ENCODE results near the gene TRAF3. TPM values are rescaled to one million over a fixed set of nuclear protein-coding genes. Genes with fewer than 3 reads are reported as not detected.
A peak's percentile ranks its signal among the peaks of the same experiment; 100 is the strongest.

TRAF3 gene
- total RNA-seq, 1 donor from 2014 or later = 16.7 TPM

GRCh38 chr14:102750376-102750775, 26.9 kb upstream of the TRAF3 start:
- H3K27me3 Mint-ChIP-seq (ENCODE audit: unreplicated experiment) = no peaks in the 10 kb centered on the region
- H3K4me3 Mint-ChIP-seq (ENCODE audit: unreplicated experiment) = peak overlapping the region; percentile 60
- peaks cover 12% of the 10 kb centered on the region for H3K4me1 Mint-ChIP-seq (ENCODE audit: low read depth, unreplicated experiment)
- H3K27ac Mint-ChIP-seq (ENCODE audit: unreplicated experiment) = peak overlapping the region; percentile 85
- no peaks in the 10 kb centered on the region for H3K36me3 Mint-ChIP-seq (ENCODE audit: unreplicated experiment)
- TF ChIP-seq CTCF (IDR thresholded peaks at IDR 0.05; ENCODE audit: partially characterized antibody, unreplicated experiment) = no peak
- DNase-seq = no peak
- H3K9me3 Mint-ChIP-seq (ENCODE audit: unreplicated experiment) = peaks cover 2% of the 10 kb centered on the region

GRCh38 chr14:102751088-102751487, 26.2 kb upstream of the TRAF3 start:
- peaks cover 2% of the 10 kb centered on the region for H3K9me3 Mint-ChIP-seq (ENCODE audit: unreplicated experiment)
- H3K4me3 Mint-ChIP-seq (ENCODE audit: unreplicated experiment) = no peak overlapping the region
- H3K27me3 Mint-ChIP-seq (ENCODE audit: unreplicated experiment) = no peaks in the 10 kb centered on the region
- no peaks in the 10 kb centered on the region for H3K36me3 Mint-ChIP-seq (ENCODE audit: unreplicated experiment)
- DNase-seq = no peak
- H3K4me1 Mint-ChIP-seq (ENCODE audit: low read depth, unreplicated experiment) = peaks cover 12% of the 10 kb centered on the region
- H3K27ac Mint-ChIP-seq (ENCODE audit: unreplicated experiment) = peak overlapping the region; percentile 28
- no peak for TF ChIP-seq CTCF (IDR thresholded peaks at IDR 0.05; ENCODE audit: partially characterized antibody, unreplicated experiment)

GRCh38 chr14:102752239-102752847, 24.9 kb upstream of the TRAF3 start:
- no peak overlapping the region for H3K4me3 Mint-ChIP-seq (ENCODE audit: unreplicated experiment)
- no peaks in the 10 kb centered on the region for H3K9me3 Mint-ChIP-seq (ENCODE audit: unreplicated experiment)
- no peaks in the 10 kb centered on the region for H3K27me3 Mint-ChIP-seq (ENCODE audit: unreplicated experiment)
- H3K36me3 Mint-ChIP-seq (ENCODE audit: unreplicated experiment) = no peaks in the 10 kb centered on the region
- H3K4me1 Mint-ChIP-seq (ENCODE audit: low read depth, unreplicated experiment) = peaks cover 12% of the 10 kb centered on the region
- DNase-seq = no peak
- TF ChIP-seq CTCF (IDR thresholded peaks at IDR 0.05; ENCODE audit: partially characterized antibody, unreplicated experiment) = no peak
- H3K27ac Mint-ChIP-seq (ENCODE audit: unreplicated experiment) = no peak overlapping the region

GRCh38 chr14:102754370-102755262, 22.6 kb upstream of the TRAF3 start:
- Mint-ChIP-seq H3K4me1 (ENCODE audit: low read depth, unreplicated experiment) (peaks cover 14% of the 10 kb centered on the region), H3K4me3 (ENCODE audit: unreplicated experiment) (no peak overlapping the region), H3K27ac (ENCODE audit: unreplicated experiment) (no peak overlapping the region), H3K36me3 (ENCODE audit: unreplicated experiment) (no peaks in the 10 kb centered on the region), H3K27me3 (ENCODE audit: unreplicated experiment) (no peaks in the 10 kb centered on the region), H3K9me3 (ENCODE audit: unreplicated experiment) (no peaks in the 10 kb centered on the region)
- no peak for DNase-seq
- TF ChIP-seq CTCF (IDR thresholded peaks at IDR 0.05; ENCODE audit: partially characterized antibody, unreplicated experiment) = no peak

GRCh38 chr14:102757646-102758045, 19.6 kb upstream of the TRAF3 start:
- TF ChIP-seq CTCF (IDR thresholded peaks at IDR 0.05; ENCODE audit: partially characterized antibody, unreplicated experiment) = no peak
- Mint-ChIP-seq H3K4me3 (ENCODE audit: unreplicated experiment) (no peak overlapping the region), H3K9me3 (ENCODE audit: unreplicated experiment) (peaks cover 1% of the 10 kb centered on the region), H3K27me3 (ENCODE audit: unreplicated experiment) (no peaks in the 10 kb centered on the region), H3K27ac (ENCODE audit: unreplicated experiment) (no peak overlapping the region), H3K36me3 (ENCODE audit: unreplicated experiment) (no peaks in the 10 kb centered on the region), H3K4me1 (ENCODE audit: low read depth, unreplicated experiment) (peaks cover 15% of the 10 kb centered on the region)
- no peak for DNase-seq
